Measurements from ENCODE around the gene MPPED1.

Gene MPPED1

DNA sequence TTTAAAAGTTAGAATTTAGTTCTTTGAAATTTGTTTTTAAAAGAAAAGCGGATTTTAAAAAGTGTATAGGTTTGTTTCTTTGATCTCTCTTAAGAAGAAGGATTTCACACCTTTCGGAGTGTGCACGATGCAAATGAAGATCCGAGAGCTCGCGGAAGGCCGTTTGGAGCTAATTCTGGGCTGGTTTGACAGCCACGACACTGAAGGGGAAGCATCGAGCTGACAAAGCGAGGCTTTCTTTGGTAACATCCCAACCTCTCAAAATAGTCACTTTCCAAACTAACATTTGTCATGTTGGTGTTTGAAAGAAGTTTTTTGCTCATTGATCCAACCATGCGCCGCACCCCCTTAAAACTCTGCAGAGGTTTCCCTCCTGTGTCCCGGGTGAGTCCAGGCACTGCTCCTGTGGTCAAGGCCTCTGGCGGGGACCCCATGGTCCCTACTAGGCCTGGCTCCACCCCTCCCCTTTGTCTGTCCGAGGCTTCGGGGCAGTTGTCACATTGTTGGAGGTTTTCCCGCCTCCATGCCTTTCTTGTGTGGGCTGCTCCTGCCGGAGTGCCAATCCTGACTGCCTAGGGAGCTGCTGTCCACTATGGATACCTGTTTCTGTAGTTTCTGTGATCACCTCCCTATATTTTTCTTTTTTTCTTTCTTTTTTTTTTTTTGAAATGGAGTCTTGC, 39.7 kb downstream of the MPPED1 start:
- no peak for DNase-seq (ENCODE audit: extremely low read depth, low read depth)
- H3K4me3 ChIP-seq (replicated peaks; ENCODE audit: low read depth, low read length) = no peak overlapping the region
- TF ChIP-seq CTCF (IDR thresholded peaks at IDR 0.05; ENCODE audit: low read depth, low read length, missing control alignments) = no peak

GRCh38 chr22:43455846-43456245, 44.0 kb downstream of the MPPED1 start:
- no peak for TF ChIP-seq CTCF (IDR thresholded peaks at IDR 0.05; ENCODE audit: low read depth, low read length, missing control alignments)

DNA sequence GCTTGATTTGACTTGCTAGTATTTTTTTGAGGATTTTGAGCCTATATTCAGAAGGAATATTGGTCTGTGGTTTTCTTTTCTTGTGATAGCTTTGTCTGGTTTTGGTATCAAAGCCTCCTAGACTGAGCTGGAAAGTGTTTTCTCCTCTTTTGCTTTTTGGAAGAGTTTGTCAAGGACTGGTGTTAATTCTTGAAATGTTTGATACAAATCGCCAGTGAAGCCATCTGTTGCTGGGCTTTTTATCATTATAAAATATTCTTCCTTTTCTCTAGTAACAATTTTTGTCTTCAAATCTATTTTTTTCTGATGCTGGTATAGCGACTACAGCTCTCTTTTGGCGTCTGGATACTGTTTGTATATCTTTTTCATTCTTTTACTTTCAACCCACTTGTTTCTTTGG, 45.2 kb downstream of the MPPED1 start:
- no peak for DNase-seq (ENCODE audit: extremely low read depth, low read depth)
- no peak overlapping the region for H3K4me3 ChIP-seq (replicated peaks; ENCODE audit: low read depth, low read length)
- no peak for TF ChIP-seq CTCF (IDR thresholded peaks at IDR 0.05; ENCODE audit: low read depth, low read length, missing control alignments)

More at GRCh38 chr22:43455846-43456245, 44.0 kb downstream of the MPPED1 start:
- DNase-seq (ENCODE audit: extremely low read depth, low read depth) = no peak
- no peak overlapping the region for H3K4me3 ChIP-seq (replicated peaks; ENCODE audit: low read depth, low read length)

GRCh38 chr22:43462701-43463100, 50.9 kb downstream of the MPPED1 start:
- DNase-seq (ENCODE audit: extremely low read depth, low read depth) = no peak
- no peak for TF ChIP-seq CTCF (IDR thresholded peaks at IDR 0.05; ENCODE audit: low read depth, low read length, missing control alignments)

GRCh38 chr22:43464809-43465208, 53.0 kb downstream of the MPPED1 start:
- no peak overlapping the region for H3K4me3 ChIP-seq (replicated peaks; ENCODE audit: low read depth, low read length)
- DNase-seq (ENCODE audit: extremely low read depth, low read depth) = no peak
- TF ChIP-seq CTCF (IDR thresholded peaks at IDR 0.05; ENCODE audit: low read depth, low read length, missing control alignments) = no peak

More at GRCh38 chr22:43462701-43463100, 50.9 kb downstream of the MPPED1 start:
- H3K4me3 ChIP-seq (replicated peaks; ENCODE audit: low read depth, low read length) = no peak overlapping the region

DNA sequence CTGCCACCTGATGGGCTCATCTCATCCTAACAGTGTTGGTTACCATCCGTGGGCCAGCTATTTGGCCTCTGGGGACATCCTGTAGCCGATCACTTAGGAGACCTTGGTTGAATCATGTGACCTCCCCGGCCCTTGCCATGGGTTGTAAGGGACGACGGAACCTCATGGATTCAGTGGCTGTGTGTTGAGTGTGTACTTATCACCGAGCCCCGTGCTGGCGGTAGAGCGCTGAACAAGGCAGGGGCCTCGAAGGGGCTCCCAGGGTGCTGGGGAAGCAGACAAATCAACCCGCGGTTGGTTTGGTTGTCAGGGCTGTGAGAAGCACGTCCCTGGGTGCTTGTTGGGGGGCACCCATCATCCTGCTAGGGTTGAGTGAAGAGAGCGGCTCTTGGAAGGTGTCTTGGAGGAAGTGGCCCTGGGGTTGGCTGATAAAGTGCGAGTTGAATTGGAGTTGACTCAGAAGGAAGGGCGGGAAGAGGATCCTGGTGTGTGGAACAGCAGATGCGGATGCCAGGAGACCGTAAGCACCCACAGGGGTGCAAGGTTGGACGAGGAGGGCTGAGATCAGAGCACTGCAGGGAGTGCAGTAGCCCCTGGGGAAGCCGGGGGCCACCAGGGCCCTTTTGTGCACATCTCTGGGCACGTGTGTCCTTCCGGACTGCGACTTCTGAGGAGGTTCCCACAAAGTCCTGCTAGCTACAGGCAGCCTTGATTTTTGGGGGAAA, 53.6 kb downstream of the MPPED1 start:
- TF ChIP-seq CTCF (IDR thresholded peaks at IDR 0.05; ENCODE audit: low read depth, low read length, missing control alignments) = no peak
- DNase-seq (ENCODE audit: extremely low read depth, low read depth) = no peak
- H3K4me3 ChIP-seq (replicated peaks; ENCODE audit: low read depth, low read length) = no peak overlapping the region

All from HFF-Myc (cell line).